ENCODE results near the gene RTP1.
"Not testable (repeated sequence)": the region's sequence is repeated elsewhere in the genome, so short reads cannot be mapped to it uniquely, and the experiment has no call there.

Gene RTP1

GRCh38 chr3:187199463-187200050, 2.3 kb downstream of the RTP1 start:
- DNase-seq: not testable (repeated sequence)

- DNase-seq: no peak
These were observed 8.4 kb downstream of the RTP1 start for GRCh38 chr3:187205683-187206082.

GRCh38 chr3:187207062-187207461, 9.8 kb downstream of the RTP1 start:
- no peak for DNase-seq

- no peak for DNase-seq
These were observed 10.3 kb downstream of the RTP1 start for GRCh38 chr3:187207624-187208023.

DNA sequence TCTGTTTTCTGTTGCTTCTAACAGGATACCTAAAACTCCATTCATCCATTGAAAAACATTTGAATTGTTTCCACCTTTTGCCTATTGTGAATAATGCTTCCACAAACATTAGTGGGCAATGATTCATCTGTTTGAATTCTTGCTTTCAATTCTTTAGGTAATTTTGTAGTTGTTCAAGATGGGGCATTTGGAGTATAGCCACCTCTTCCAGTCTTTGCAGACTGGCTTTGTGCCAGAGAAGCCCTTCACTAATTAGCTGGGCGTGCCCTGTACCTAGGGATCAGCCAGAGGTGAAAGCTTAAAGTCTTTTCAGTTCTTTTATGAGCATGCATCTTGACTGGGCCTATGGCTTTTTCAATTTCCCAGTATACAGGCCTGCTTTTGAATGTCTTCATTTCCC, 10.9 kb downstream of the RTP1 start:
- DNase-seq: peak; percentile 45

DNA sequence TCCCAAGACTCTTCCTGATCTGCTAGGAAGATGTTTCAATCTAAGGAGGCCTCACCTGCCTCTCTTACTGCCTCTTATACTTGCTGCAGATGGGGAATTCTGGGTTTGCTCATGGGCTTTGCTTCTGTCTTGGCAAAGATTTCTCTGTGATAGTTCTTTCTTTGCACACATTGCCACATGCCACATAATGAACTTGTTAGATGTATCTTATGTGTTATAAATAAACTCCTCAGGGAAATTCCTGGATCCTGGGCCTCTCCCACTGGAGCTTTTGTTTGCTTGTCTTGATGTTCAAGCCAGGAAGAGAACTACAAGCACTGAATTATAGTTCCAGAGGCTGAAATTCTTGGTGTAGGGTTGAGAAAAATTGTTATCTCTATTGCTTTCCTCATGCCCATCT, 12.2 kb downstream of the RTP1 start:
- no peak for DNase-seq

DNA sequence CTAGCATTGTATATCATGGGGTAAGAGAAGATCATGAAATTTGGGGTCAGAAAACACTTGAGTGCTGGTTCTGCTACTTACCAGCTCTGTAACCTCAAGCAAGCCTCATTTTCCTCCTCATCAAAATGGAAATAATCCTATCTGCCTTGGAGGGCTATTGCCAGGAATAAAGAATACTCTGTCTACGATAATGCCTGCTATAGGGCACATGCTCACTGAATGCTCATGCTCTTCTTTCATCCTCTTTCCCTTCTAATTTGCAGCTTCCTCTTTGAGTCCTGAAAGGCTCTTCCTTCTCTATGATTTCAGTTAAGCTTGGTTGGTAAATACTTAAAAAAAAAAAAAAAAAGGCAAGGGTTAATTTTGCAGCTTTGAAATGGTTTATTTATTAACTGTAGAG, 12.8 kb downstream of the RTP1 start:
- no peak for DNase-seq

GRCh38 chr3:187210545-187211327, 13.4 kb downstream of the RTP1 start:
- no peak for DNase-seq

DNA sequence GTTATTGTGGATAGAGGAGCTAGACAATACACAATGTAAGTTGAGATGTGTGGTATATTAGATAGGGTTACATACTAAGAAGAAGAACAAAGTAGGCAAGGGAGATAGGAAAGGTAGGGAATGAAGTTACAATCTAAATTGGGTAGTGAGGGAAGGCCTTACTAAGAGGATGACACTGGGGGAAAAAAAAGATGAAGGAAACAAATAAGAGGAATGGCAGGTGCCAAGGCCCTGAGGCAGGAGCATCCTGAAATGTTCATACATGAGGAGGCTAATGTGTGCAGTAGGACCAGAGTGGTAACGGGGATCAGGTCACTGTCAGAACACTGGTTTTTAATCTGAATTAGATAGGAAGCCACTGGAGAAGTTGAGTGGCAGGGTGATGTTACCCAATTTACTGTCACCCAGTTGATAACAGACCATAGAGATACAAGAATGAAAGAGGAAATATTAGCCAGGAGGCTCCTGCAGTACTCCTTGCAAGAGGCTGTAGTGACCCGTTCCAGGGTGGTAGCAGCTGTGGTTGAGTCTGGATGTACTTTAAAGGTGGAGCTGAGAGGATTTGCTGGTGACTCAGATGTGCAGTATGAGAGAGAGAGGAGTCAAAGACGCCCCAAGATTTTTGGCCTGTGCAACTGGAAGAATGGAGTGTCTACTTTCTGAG, 14.4 kb downstream of the RTP1 start:
- DNase-seq: no peak

DNA sequence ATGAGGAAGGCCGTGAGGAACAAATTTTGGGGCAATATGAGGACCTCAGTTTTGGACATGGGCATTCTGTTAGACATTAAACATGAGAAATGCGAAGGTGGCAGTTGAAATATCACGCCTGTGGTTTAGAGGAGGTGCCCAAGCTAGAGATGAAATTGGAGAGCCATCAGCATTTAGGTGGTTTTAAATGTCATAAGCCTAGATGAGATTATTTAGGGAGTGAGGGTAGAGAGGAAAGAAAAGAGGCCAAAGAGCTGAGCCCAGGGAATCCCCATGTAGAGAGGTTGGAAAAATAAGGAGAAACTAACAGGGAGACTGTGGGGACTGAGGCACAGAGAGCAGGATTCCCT, 14.9 kb downstream of the RTP1 start:
- DNase-seq: no peak

- DNase-seq: no peak
These were observed 15.4 kb downstream of the RTP1 start for GRCh38 chr3:187212705-187213104.

DNA sequence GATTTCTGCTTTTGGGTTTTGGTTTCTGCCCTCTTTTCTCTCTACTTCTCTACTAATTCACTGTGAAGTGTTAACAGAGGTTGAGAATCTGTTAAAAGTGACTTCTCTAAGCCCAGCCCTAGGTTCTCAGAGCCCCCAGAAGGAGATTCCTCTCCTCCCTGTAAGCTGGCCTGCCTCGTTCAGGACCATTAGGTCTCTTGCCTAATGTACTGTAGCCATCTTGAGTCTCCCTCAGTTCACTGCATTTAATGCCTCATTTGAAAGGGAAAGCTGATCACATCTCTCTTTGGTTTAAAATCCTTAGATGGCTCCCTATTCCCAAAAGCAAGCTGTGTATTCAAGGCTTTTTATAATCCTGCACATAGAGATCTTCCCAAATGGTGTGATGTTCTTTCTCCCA, 16.3 kb downstream of the RTP1 start:
- no peak for DNase-seq

- no peak for DNase-seq
These were observed 18.2 kb downstream of the RTP1 start for GRCh38 chr3:187215460-187215859.

DNA sequence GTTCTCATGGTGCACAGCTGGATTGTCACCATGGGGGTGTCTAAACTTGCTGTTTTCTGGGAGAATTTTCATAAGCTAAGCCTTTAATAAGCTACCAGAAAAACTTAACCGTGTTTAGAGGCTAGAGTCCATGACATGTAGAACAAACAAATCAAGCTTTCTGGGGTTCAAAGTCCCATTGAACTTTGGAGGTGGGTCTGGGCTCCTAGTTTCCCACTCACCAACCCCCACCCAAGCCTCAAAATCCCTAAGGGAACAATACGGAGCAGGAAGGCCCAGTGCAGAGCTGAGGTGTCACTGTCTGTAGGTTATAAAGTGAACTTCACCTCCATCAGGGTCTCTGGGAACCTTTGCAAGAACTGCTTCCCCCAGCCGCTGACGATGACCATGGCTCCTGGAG, 25.5 kb downstream of the RTP1 start:
- DNase-seq: no peak

GRCh38 chr3:187223799-187224198, 26.5 kb downstream of the RTP1 start:
- no peak for DNase-seq

- DNase-seq: no peak
These were observed 30.5 kb downstream of the RTP1 start for GRCh38 chr3:187227658-187228258.

DNA sequence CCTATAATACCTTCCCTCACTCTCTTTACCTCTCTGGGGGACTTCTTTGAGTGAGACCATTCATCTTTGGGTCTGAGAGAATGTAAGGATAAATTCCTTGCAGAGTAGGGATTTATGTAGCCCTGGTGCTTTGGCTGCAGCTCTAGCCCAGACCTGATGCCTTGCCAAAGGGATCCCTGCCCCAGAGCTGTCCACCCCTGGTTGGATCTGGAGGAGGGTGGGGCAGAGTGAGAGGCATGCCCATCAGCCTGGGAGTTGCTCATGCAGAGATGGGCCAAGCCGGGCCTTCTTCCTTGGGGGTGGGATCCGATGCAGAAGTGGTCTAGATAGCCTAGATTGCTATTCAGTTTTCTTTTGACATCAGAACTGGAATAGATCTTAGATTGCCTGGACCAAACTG, 31.5 kb downstream of the RTP1 start:
- DNase-seq: no peak

GRCh38 chr3:187230011-187230410, 32.7 kb downstream of the RTP1 start:
- no peak for DNase-seq

GRCh38 chr3:187236962-187237361, 39.7 kb downstream of the RTP1 start:
- no peak for DNase-seq

DNA sequence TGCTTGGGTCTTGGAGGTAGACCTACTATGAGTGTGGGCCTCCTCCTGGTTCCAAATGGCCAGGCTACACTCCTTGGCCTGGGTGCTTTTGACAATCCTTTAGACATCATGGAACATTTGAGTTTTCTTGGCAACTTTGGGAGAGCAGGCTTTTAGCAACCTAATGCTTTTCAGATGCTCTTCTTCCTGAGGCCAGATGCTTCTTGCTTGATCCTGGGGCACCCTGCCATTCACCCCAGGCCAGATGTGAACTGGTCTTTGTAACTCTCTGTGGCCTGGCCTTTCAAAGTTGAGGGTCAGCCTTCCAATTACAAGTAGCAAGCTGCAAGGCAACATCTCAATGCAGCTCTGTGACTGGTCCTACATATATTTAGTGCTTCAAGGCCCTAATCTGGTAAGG, 40.5 kb downstream of the RTP1 start:
- no peak for DNase-seq

GRCh38 chr3:187238239-187238638, 41.0 kb downstream of the RTP1 start:
- no peak for DNase-seq

GRCh38 chr3:187238835-187239234, 41.5 kb downstream of the RTP1 start:
- not testable (repeated sequence) for DNase-seq

DNA sequence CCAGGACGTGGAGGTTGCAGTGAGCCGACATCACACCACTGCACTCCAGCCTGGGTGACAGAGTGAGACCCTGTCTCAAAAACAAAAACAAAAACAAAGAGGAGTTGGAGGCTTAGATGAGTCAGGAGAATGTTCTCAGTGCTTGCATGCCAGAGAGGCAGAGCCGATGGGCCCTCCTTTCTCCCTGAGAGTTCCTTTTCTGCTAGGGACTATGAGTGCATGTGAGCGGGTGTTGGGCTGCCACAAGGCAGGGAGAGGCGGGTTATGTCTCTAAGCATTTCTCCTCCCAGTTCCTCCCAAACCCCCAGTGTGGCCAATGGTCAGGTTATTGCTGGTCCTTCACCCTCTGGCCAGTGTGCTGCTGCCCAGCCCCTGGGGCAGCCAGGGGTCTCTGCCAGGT, 45.1 kb downstream of the RTP1 start:
- no peak for DNase-seq

- DNase-seq: no peak
These were observed 45.6 kb downstream of the RTP1 start for GRCh38 chr3:187242900-187243299.

Data from NCI-H82 (cell line).